H9 (cell line): ENCODE measurements around the gene HECW1. TPM values are rescaled to one million over a fixed set of nuclear protein-coding genes. Genes with fewer than 3 reads are reported as not detected.

Source experiments
- DNase-seq: peaks from one replicate; pipeline ENCODE4 v3.0.0-alpha.2; 2017
- H2AFZ ChIP-seq: one replicate; pipeline ENCODE4 v1.6.1; 2013; ENCODE audit warnings: mild to moderate bottlenecking, low read length, control low read depth, moderate library complexity
- H2AK5ac ChIP-seq: 2 replicates; pipeline ENCODE4 v1.6.1; 2013; ENCODE audit warnings: low read length, control low read depth, mixed read lengths; ENCODE audit not compliant: insufficient read length
- H2BK120ac ChIP-seq: one replicate; pipeline ENCODE4 v1.6.1; 2013; ENCODE audit warnings: low read depth, mild to moderate bottlenecking, low read length, control low read depth, inconsistent platforms; ENCODE audit not compliant: poor library complexity, severe bottlenecking
- H2BK12ac ChIP-seq: 2 replicates; pipeline ENCODE4 v1.6.1; 2013; ENCODE audit warnings: low read length, control low read depth, mixed read lengths, low read depth; ENCODE audit not compliant: insufficient read length
- H2BK15ac ChIP-seq: 2 replicates; pipeline ENCODE4 v1.6.1; 2013; ENCODE audit warnings: low read depth, low read length, control low read depth
- H2BK20ac ChIP-seq: one replicate; pipeline ENCODE4 v1.6.1; 2013; ENCODE audit warnings: low read depth, mild to moderate bottlenecking, low read length, control low read depth, inconsistent platforms; ENCODE audit not compliant: poor library complexity, severe bottlenecking
- H2BK5ac ChIP-seq: 2 replicates; pipeline ENCODE4 v1.6.1; 2013; ENCODE audit warnings: low read length, control low read depth, mixed read lengths; ENCODE audit not compliant: insufficient read length
- H3K14ac ChIP-seq: 2 replicates; pipeline ENCODE4 v1.6.1; 2013; ENCODE audit warnings: low read length, control low read depth; ENCODE audit not compliant: insufficient read depth
- H3K18ac ChIP-seq: 2 replicates; pipeline ENCODE4 v1.6.1; 2013; ENCODE audit warnings: low read depth, mild to moderate bottlenecking, mixed read lengths, low read length, control low read depth; ENCODE audit not compliant: insufficient read length
- H3K23ac ChIP-seq: 2 replicates; pipeline ENCODE4 v1.6.1; 2013; ENCODE audit warnings: low read length, control low read depth, mixed read lengths, low read depth; ENCODE audit not compliant: insufficient read length
- H3K23me2 ChIP-seq: 2 replicates; pipeline ENCODE4 v1.6.1; 2013; ENCODE audit warnings: low read depth, mild to moderate bottlenecking, mixed read lengths, low read length, control low read depth; ENCODE audit not compliant: insufficient read length, poor library complexity, severe bottlenecking
- H3K27ac ChIP-seq: 2 replicates; pipeline ENCODE4 v1.5.1; 2013; ENCODE audit warnings: low read length, control low read depth, mixed read lengths, low read depth; ENCODE audit not compliant: insufficient read length
- H3K27me3 ChIP-seq: 2 replicates; pipeline ENCODE4 v1.6.1; 2013; ENCODE audit warnings: low read length, control low read depth, inconsistent platforms; ENCODE audit not compliant: insufficient read depth
- H3K4ac ChIP-seq: 2 replicates; pipeline ENCODE4 v1.6.1; 2013; ENCODE audit warnings: low read depth, mild to moderate bottlenecking, control low read depth, inconsistent platforms, low read length, moderate library complexity
- H3K4me1 ChIP-seq: 2 replicates; pipeline ENCODE4 v1.6.1; 2013; ENCODE audit warnings: low read length, control low read depth, inconsistent platforms; ENCODE audit not compliant: insufficient read depth
- H3K4me2 ChIP-seq: 2 replicates; pipeline ENCODE4 v1.6.1; 2013; ENCODE audit warnings: low read length, control low read depth, mixed read lengths; ENCODE audit not compliant: insufficient read length, insufficient read depth
- H3K56ac ChIP-seq: 2 replicates; pipeline ENCODE4 v1.6.1; 2013; ENCODE audit warnings: low read depth, mild to moderate bottlenecking, mixed read lengths, low read length, control low read depth; ENCODE audit not compliant: insufficient read length
- H3K79me1 ChIP-seq: 2 replicates; pipeline ENCODE4 v1.6.1; 2013; ENCODE audit warnings: low read depth, mild to moderate bottlenecking, moderate library complexity, low read length, control low read depth, inconsistent platforms; ENCODE audit not compliant: insufficient read depth, poor library complexity, severe bottlenecking
- H3K79me2 ChIP-seq: 2 replicates; pipeline ENCODE4 v1.6.1; 2013; ENCODE audit warnings: low read length, control low read depth, inconsistent platforms; ENCODE audit not compliant: insufficient read depth
- H3K9ac ChIP-seq: 2 replicates; pipeline ENCODE4 v1.6.1; 2013; ENCODE audit warnings: low read length, control low read depth, mixed read lengths; ENCODE audit not compliant: insufficient read length; ENCODE audit errors: extremely low read depth
- H3K9me3 ChIP-seq: one replicate; pipeline ENCODE4 v1.6.1; 2013; ENCODE audit warnings: low read depth, low read length, inconsistent platforms; ENCODE audit not compliant: control insufficient read depth
- H3T11ph ChIP-seq: one replicate; pipeline ENCODE4 v1.6.1; 2013; ENCODE audit warnings: mild to moderate bottlenecking, low read length, control low read depth, inconsistent platforms
- H4K20me1 ChIP-seq: one replicate; pipeline ENCODE4 v1.6.1; 2013; ENCODE audit not compliant: control insufficient read depth, insufficient read length, insufficient read depth
- H4K5ac ChIP-seq: 2 replicates; pipeline ENCODE4 v1.6.1; 2013; ENCODE audit warnings: low read depth, mild to moderate bottlenecking, mixed read lengths, low read length, control low read depth; ENCODE audit not compliant: insufficient read length
- H4K8ac ChIP-seq: replicated peaks from 2 replicates; pipeline ENCODE4 v1.6.1; 2013; ENCODE audit warnings: low read length, control low read depth, mixed read lengths, low read depth; ENCODE audit not compliant: insufficient read length
- H4K91ac ChIP-seq: 2 replicates; pipeline ENCODE4 v1.6.1; 2013; ENCODE audit warnings: low read depth, mild to moderate bottlenecking, moderate library complexity, mixed read lengths, low read length, control low read depth; ENCODE audit not compliant: insufficient read length
- H3K27ac Mint-ChIP-seq, 3 experiments: 2 replicates in 2 of 3; 3 replicates in 1 of 3; pipeline ENCODE4 v1.8.0; 2020 to 2021; ENCODE audit warnings: mixed read lengths in 3 of 3, mild to moderate bottlenecking in 1 of 3, moderate library complexity in 1 of 3
- H3K27me3 Mint-ChIP-seq: 2 replicates; pipeline ENCODE4 v1.8.0; 2021; ENCODE audit warnings: low read depth, mild to moderate bottlenecking, moderate library complexity, mixed read lengths
- H3K36me3 Mint-ChIP-seq, 3 experiments: 2 replicates in 2 of 3; 3 replicates in 1 of 3; pipeline ENCODE4 v1.8.0; 2020 to 2021; ENCODE audit warnings: low read depth in 3 of 3, mixed read lengths in 3 of 3; ENCODE audit not compliant: insufficient read depth in 1 of 3
- H3K4me1 Mint-ChIP-seq, 2 experiments: 2 replicates each; pipeline ENCODE4 v1.8.0; 2020; ENCODE audit warnings: mixed read lengths in 2 of 2
- H3K4me3 Mint-ChIP-seq, 2 experiments: 2 replicates in 1 of 2; 3 replicates in 1 of 2; pipeline ENCODE4 v1.8.0; 2020 to 2021; ENCODE audit warnings: mild to moderate bottlenecking in 2 of 2, mixed read lengths in 2 of 2, moderate library complexity in 1 of 2
- H3K9me3 Mint-ChIP-seq, 2 experiments: 2 replicates in 1 of 2; 3 replicates in 1 of 2; pipeline ENCODE4 v1.8.0; 2020; ENCODE audit warnings: mild to moderate bottlenecking in 2 of 2, mixed read lengths in 2 of 2, moderate library complexity in 1 of 2
- CTCF ChIP-seq: fragments of 200-600 bp; sonication (generic); conservative IDR thresholded peaks from 3 replicates; pipeline ENCODE4 v1.8.0; 2021; ENCODE audit warnings: antibody characterized with exemption, mild to moderate bottlenecking
- WGBS: extraction: QIAGEN DNeasy Blood & Tissue Kit; methylation state at CpG from one replicate; pipeline ENCODE4 v1.1.7; 2013; ENCODE audit warnings: missing lambda C conversion rate, low lambda C conversion rate, mixed read lengths; ENCODE audit not compliant: insufficient read length; ENCODE audit errors: extremely low coverage; 5-methylcytosine and 5-hydroxymethylcytosine counted together
- total RNA-seq: library from RNA; stranded (reverse); gene quantifications from 2 replicates; pipeline ENCODE4 v1.2.1, GENCODE V29; 2021

The HECW1 gene
- total RNA-seq, 1 experiment from 2014 or later = 5.0 TPM

DNA sequence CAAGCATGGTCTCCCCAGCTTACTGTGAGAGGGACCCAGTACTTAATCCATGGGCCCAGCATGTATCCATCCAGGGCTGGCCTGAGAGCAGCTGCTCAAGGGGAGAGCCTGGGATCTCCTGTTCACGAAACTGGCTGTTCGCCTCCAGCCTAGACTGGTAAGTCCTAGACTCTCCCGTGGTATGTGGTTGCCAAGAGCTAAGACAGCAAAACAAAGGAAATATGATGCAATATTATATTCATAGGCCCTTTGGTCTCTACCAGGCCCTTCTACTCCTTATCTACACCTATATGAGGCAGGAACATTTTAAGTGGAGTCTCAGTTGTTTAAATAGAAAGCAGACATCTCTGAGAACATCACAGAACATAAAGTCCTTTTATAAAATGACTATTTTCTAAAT is 441.6 kb downstream of the HECW1 start:
- Histone ChIP-seq H3K79me1 (no peaks in the 10 kb centered on the region), H3K14ac (no peak overlapping the region), H2AFZ (no peak overlapping the region), H3K23ac (no peak overlapping the region), H3K9ac (no peak overlapping the region), H3K18ac (no peak overlapping the region), H3K4me2 (no peak overlapping the region), H3K27me3 (no peaks in the 10 kb centered on the region), H4K8ac (no peak overlapping the region), H2BK15ac (no peak overlapping the region), H3K4ac (no peak overlapping the region), H2AK5ac (no peak overlapping the region), H3K9me3 (no peaks in the 10 kb centered on the region), H2BK120ac (no peak overlapping the region), H4K20me1 (no peaks in the 10 kb centered on the region), H3K23me2 (no peaks in the 10 kb centered on the region), H3T11ph (no peak overlapping the region), H4K5ac (no peak overlapping the region), H3K79me2 (no peaks in the 10 kb centered on the region), H2BK5ac (no peak overlapping the region), H3K27ac (no peak overlapping the region), H2BK20ac (no peak overlapping the region), H3K4me1 (no peaks in the 10 kb centered on the region), H3K56ac (no peak overlapping the region), H2BK12ac (no peak overlapping the region), H4K91ac (no peak overlapping the region)
- no peak for DNase-seq
- no CpG with 5 or more reads among the region's 3 CpGs for WGBS
- Mint-ChIP-seq H3K27me3 (peaks cover 2% of the 10 kb centered on the region; the same call in 1 of the 2 replicates), H3K9me3 (no peaks in the 10 kb centered on the region), H3K4me1 (peaks cover 18 to 19% of the 10 kb centered on the region in 2 experiments), H3K27ac (no peak overlapping the region; a peak in 1 of 7 replicates), H3K4me3 (no peak overlapping the region), H3K36me3 (no peaks in the 10 kb centered on the region)
- no peak for TF ChIP-seq CTCF
